Left lung (tissue), 10 donors: ENCODE measurements around the gene ING3. TPM values are rescaled to one million over a fixed set of nuclear protein-coding genes. Genes with fewer than 3 reads are reported as not detected.

ENCODE experiments used
- ATAC-seq: fragments of 200-7000 bp; cut with Tn5 transposase; one replicate; pipeline ENCODE4 v1.9.1; 2020; ENCODE audit warnings: moderate library complexity
- DNase-seq, 4 donors: peaks; one replicate each; pipeline ENCODE4 v3.0.0-alpha.2; 2013 to 2020
- H3K27ac ChIP-seq, 2 donors: fragments of 200-600 bp; sonication (generic) in 1 of 2; one replicate each; pipeline versions ENCODE4 v1.5.0 to v1.8.0; 2020 to 2021
- H3K27me3 ChIP-seq, 2 donors: fragments of 200-600 bp; sonication (generic) in 1 of 2; one replicate each; pipeline versions ENCODE4 v1.5.0 to v1.8.0; 2020 to 2021
- H3K36me3 ChIP-seq, 2 donors: fragments of 200-600 bp; sonication (generic) in 1 of 2; one replicate each; pipeline versions ENCODE4 v1.5.0 to v1.8.0; 2020 to 2021
- H3K4me1 ChIP-seq, 2 donors: fragments of 200-600 bp; one replicate each; pipeline ENCODE4 v1.8.0; 2021
- H3K4me3 ChIP-seq, 2 donors: fragments of 200-600 bp; sonication (generic) in 1 of 2; one replicate each; pipeline versions ENCODE4 v1.5.0 to v1.8.0; 2020 to 2021; ENCODE audit warnings: mild to moderate bottlenecking in 1 of 2
- H3K9me3 ChIP-seq, 2 donors: fragments of 200-600 bp; sonication (generic) in 1 of 2; one replicate each; pipeline versions ENCODE4 v1.5.0 to v1.8.0; 2020 to 2021
- CTCF ChIP-seq, 2 donors: fragments of 200-600 bp; sonication (generic) in 1 of 2; IDR thresholded peaks; one replicate each; pipeline versions ENCODE4 v1.5.0 to v1.8.0; 2021; ENCODE audit warnings: antibody characterized with exemption in 2 of 2
- intact Hi-C, 2 donors: fragments of 100-400 bp; cut with DNase I; formaldehyde crosslinking; loops; one replicate each; pipeline versions ENCODE4 v1.11.2 to v1.14.2; 2022
- polyA plus RNA-seq, 6 donors: library from polyadenylated mRNA; unstranded; fragments of 120-200 nt; gene quantifications; one replicate each; pipeline ENCODE4 v1.2.1, GENCODE V29; 2013; ENCODE audit not compliant: insufficient read length in 6 of 6
- total RNA-seq, 2 donors: library from RNA; stranded (reverse); fragmentation: NEBNext Ultra II Directional; extraction: Animal tissue kit (Norgen Biotek cat#: 25700); gene quantifications; one replicate each; pipeline ENCODE4 v1.2.1, GENCODE V29; 2021
- donor health status: DM: no; HTN: yes; CAD: no.
- donor health status: DM: no; HTN: no; CAD: no.

Gene ING3
- total and polyA plus RNA-seq, 8 donors = 13.1 to 40.6 (median 34.5) TPM

- TF ChIP-seq CTCF (IDR thresholded peaks at IDR 0.05) = peak; percentile 86 to 99
These were observed 37.4 kb downstream of the ING3 start for GRCh38 chr7:120987683-120988590.

GRCh38 chr7:120988591-120989256 is 38.1 kb downstream of the ING3 start, which contains the start of gene CPED1:
Gene CPED1, plus strand, starts transcription at chr7:120988711. Its CDS starts 911 bp downstream, at chr7:120989622.
- Histone ChIP-seq H3K4me1 (peaks cover 0 to 39% of the 10 kb centered on the region in 2 donors), H3K9me3 (no peaks in the 10 kb centered on the region), H3K27ac (peak within 1 kb of the TSS; percentile 61 to 91), H3K36me3 (no peaks in the 10 kb centered on the region), H3K4me3 (peak within 1 kb of the TSS; percentile 18 to 45), H3K27me3 (peaks cover 0 to 34% of the 10 kb centered on the region in 2 donors)
- ATAC-seq = peak; percentile 91
- intact Hi-C loops = no loop called here
- peak; percentile 73 to 93 (median 84) for DNase-seq
- no peak for TF ChIP-seq CTCF (IDR thresholded peaks at IDR 0.05)

More at GRCh38 chr7:120987683-120988590, 37.4 kb downstream of the ING3 start:
- peak; percentile 96 for ATAC-seq
- H3K27ac ChIP-seq = peak overlapping the region; percentile 61 to 91
- H3K27me3 ChIP-seq = peaks cover 0 to 34% of the 10 kb centered on the region in 2 donors
- no peaks in the 10 kb centered on the region for H3K36me3 ChIP-seq
- peak; percentile 89 to 96 (median 93) for DNase-seq
- no peaks in the 10 kb centered on the region for H3K9me3 ChIP-seq
- intact Hi-C loops = loop anchor here in 1 of 2 donors (2.0 kb wide), 1 partner anchor 93 kb away; no protein-coding TSS in a partner anchor
- peaks cover 0 to 36% of the 10 kb centered on the region in 2 donors for H3K4me1 ChIP-seq
- H3K4me3 ChIP-seq = peak overlapping the region; percentile 18 to 45

- ATAC-seq (no peak), DNase-seq (no peak)
- intact Hi-C loops = no loop called here
- H3K27me3 ChIP-seq = peaks cover 0 to 34% of the 10 kb centered on the region in 2 donors
- H3K36me3 ChIP-seq = no peaks in the 10 kb centered on the region
- TF ChIP-seq CTCF (IDR thresholded peaks at IDR 0.05) = no peak
- H3K4me3 ChIP-seq = peak overlapping the region; percentile 18 to 45
- peaks cover 0 to 40% of the 10 kb centered on the region in 2 donors for H3K4me1 ChIP-seq
- H3K9me3 ChIP-seq = no peaks in the 10 kb centered on the region
- peak overlapping the region; percentile 61 to 91 for H3K27ac ChIP-seq
These were observed 39.0 kb downstream of the ING3 start for GRCh38 chr7:120989257-120990220.

GRCh38 chr7:120990468-120991118 is 40.0 kb downstream of the ING3 start:
- Histone ChIP-seq H3K27ac (peak overlapping the region in 1 of 2 donors; percentile 91), H3K9me3 (no peaks in the 10 kb centered on the region), H3K4me3 (peak overlapping the region in 1 of 2 donors; percentile 13), H3K36me3 (no peaks in the 10 kb centered on the region), H3K27me3 (peaks cover 0 to 34% of the 10 kb centered on the region in 2 donors), H3K4me1 (peaks cover 0 to 48% of the 10 kb centered on the region in 2 donors)
- no peak for DNase-seq
- ATAC-seq = no peak
- TF ChIP-seq CTCF (IDR thresholded peaks at IDR 0.05) = no peak
- intact Hi-C loops = no loop called here
